DMS153 treated with DMSO at 0.1 percent for 48 hours (cell line): ENCODE results near the gene TMCC3.
A peak's percentile ranks its signal among the peaks of the same experiment; 100 is the strongest.

ENCODE experiments used
- DNase-seq: peaks from one replicate; lab custom pipeline; 2025; ENCODE audit not compliant: unreplicated experiment; lab: John Stamatoyannopoulos, UW

TMCC3 gene

DNA sequence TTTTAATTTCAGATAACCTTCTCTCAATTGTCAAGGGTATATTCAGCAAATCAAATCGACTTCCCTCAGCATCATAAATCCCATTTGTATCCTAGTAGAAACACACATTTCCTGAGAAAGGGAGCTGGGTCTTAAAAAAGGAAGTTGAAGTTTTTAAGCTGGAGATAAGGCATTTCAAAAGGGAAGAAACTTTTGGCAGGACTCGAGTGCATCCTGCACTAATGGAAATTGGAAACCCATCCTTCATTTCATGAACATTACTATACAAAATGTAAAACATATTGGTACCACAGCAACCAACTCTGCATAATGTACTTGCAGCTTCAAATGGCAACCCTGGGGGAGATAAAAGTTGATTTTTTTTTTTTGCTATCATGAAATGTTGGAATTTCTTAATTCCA lies 23.7 kb upstream of the TMCC3 start:
- no peak for DNase-seq

DNA sequence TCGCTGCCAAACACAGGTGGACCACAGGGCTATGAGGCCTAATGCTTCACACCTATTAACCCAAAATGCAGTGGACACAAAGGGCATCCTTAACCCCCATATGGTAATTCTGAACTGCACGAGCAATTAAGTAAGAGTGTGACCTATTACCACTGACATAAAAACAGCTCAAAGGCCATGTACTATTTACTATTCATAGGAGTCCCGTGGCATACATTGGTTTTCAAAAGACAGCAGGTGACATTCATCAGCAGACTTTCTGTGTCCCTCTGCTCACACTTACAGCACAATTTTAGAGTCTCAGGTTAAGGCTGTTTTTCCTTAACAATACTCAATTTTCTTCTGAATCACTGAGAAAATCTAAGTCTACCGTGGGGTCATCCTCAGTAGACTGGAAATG lies 23.1 kb upstream of the TMCC3 start:
- DNase-seq: no peak

DNA sequence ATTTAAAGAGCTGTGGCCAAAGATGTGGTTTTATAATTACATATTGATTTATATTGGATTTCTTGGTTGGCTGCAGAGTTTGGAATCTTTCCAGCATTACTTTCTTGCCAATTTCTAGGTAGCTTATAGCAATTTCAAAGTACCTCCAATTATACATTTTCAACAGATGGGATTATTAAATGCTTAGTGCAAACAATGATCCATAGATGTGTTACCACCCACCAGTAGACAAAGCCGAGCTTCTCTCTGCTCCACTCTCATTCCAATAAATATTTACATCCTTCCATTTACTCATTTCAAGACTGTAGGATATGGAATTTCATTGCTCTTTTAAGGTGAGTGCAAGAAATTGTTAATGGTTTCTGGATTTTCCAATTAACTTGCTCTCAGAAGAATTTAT lies 21.6 kb upstream of the TMCC3 start:
- no peak for DNase-seq

DNA sequence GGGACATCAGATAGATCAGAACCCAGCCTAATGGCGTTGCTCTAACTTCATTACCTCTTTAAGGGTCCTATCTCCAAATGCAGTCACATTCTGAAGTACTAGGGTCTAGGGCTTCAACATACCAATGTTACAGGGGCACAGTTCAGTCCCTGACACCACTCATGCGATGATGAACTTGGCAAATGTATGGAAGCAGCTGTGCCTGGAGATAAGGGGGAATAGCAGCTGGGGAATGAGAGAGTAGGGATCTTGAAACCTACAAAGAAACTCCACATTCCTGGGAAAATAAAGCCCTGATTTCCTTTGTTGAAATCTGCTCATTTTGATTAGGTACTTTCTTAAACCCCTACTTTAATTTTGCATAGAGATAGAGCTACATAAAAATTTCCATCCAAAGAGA lies 20.5 kb upstream of the TMCC3 start:
- no peak for DNase-seq

DNA sequence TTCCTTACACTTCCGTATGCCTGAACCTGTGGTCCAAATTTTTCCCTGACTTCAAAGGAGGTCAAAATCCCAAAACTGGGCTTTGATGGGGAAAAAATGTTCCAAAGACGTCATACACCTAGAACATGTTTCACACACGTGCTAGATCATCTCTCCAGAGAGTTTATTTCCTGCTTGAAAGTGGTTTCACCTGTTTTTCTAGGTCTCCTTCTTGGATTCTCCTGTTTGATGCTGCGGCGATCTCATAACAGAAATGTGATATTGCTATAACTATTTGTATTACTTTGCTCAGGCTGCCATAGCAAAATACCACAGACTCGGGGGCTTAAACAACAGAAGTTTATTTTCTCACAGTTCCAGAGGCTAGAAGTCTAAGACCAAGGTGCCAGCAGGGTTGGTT lies 19.7 kb upstream of the TMCC3 start:
- no peak for DNase-seq

DNA sequence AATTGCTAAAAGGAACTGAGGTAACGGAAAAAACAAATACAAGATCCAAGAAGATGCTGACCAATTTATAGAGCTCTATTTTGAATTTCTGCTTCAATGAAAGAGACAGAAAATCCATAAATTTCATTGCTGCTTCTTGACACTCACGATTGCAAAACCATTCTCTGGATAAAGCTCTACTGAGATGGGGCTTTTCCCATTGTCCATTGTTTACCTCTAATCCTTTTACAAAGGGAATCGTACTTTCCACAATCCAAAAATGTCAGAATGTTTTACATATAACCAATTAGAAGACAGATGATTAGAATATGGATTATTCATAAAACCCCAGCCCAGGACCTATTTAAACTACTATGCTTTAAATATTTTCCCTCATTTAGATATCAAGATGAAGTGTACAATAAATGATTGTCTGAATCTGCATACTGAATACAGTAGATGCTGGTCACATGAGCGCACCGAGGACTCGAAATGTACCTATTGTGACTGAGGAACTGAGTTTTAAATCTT lies 16.7 kb upstream of the TMCC3 start:
- DNase-seq: no peak

DNA sequence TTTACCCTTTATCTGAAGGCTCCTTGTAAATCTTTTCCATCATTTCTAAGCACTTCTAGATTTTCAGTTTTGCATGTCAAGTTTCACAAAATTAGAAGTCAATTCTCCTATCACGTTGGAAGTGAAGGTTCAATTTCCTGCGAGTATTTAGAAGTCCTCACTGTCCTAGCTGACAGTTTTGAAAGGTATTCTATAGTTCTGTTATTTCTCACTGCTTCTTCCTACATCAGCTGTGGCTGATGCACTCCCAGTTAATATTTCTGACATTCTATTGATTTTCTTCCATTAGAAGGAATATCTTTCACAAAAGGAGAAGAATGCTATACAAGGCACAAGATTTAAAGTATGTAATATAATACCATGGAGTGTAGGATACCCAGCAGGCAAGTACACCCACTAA lies 15.8 kb upstream of the TMCC3 start:
- no peak for DNase-seq

DNA sequence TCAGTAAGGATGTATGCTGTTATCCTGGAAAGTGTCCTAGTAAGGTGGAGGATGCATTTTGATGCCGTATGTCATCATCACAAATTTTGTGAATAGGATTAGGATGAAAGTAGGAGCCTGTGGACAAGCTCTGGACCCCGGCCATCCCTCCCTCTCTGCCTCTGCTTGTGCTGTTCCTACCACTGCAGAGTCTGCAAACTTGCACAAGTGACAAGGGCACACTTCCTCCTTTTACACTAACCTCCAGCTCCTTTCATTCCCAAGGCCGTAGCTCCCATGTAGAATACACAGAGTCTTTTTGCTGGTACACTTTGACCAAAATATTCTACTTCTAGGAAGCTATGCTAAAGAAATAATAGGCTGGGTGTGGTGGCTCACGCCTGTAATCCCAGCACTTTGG lies 13.3 kb upstream of the TMCC3 start:
- DNase-seq: no peak

DNA sequence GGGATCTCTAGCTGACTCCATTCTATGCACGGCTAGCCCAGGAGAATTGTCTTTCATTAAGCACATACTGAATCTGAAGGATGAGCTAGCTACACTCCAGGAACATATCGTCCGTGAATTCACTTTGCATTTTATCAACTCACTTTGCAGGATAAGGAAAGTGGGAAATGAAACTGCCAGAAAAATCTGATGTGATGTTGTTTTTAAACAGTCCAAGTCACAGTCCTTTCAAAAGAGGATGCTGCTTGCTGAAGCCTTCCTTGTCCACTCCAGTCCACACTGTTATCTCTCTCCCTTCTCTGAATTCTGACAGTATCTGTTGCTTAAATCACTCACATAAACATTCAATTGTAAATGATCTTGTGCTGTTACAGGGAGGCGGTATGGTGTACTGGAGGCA lies 12.7 kb upstream of the TMCC3 start:
- no peak for DNase-seq

DNA sequence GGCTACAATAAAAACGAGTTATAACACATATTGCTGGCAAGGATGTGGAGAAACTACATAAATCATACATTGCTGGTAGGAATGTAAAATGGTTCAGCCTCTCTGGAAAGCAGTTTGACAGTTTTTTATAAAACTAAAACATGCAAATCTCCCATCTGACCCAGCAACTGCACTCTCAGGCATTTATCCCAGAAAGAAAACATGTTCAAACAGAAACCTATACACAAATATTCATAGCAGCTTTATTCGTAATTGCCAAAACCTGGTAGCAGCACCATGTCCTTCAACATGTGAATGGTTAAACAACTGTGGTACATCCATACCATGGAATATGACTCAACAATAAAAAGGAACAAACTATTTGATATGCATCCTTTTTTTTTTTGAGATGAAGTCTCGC lies 10.1 kb upstream of the TMCC3 start:
- DNase-seq: no peak

DNA sequence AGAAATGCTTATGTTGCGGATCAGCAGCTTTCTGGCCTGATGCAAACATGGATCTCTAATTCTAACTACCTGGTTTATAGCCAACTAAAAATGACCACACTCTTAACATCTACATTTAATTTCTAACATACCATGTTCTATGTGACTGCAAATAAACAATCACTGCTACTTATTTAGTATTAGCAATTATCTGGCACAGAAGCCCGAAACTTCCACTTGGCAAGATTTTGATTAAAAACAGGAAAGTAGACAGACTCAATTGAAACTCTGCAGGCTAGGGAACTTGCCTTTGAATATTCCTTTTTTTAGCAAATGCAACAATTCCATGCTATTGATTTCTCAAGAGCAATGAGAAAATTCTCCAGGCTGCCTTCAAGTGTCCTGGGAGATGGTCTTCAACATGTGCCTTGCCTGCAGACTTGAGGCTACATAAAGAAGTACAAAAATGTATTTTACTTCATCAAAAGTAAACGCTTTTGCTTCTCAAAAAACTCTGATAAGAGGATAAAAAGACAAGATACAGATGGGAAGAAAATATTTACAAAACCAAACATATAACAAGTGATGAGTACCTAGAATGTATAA lies 9.1 kb upstream of the TMCC3 start:
- no peak for DNase-seq

DNA sequence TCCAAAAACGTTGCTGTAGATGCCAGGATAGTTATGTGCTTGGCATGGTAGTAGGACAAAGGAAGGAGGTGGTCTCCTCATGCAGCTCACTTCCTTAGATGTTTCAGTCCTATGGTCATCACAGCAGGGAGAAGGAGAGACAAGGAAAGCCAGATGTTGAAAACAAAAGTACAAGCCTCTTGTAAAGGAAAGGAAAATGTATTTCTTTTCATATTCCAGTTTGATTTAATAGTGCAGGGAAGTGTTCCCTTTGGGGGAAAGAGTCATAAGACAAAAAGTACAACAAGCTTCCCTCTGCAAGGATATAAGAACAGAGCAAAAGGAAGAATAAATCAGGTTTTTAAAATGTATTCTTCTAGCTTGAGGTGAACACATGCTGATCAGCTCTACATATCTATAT lies 8.6 kb upstream of the TMCC3 start:
- DNase-seq: no peak

DNA sequence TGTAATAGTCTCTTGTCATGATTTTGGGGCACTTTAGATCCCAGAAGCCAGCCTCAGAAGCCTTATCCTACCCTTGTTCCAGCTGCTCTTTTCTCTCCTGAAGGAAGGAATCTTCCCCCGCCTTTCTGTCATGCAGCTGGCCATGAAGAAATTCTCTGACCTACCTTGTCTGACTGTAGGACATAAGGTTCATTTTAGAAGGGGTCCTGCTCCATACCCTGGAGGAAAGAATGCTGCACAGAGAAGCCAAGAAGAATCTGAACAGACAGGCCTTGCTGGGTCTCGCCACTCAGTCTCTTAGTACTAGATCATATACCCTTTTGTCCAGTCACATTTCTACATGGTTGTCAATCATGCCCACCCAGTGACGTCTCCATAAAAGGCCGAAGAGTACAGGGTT lies 6.2 kb upstream of the TMCC3 start:
- no peak for DNase-seq

DNA sequence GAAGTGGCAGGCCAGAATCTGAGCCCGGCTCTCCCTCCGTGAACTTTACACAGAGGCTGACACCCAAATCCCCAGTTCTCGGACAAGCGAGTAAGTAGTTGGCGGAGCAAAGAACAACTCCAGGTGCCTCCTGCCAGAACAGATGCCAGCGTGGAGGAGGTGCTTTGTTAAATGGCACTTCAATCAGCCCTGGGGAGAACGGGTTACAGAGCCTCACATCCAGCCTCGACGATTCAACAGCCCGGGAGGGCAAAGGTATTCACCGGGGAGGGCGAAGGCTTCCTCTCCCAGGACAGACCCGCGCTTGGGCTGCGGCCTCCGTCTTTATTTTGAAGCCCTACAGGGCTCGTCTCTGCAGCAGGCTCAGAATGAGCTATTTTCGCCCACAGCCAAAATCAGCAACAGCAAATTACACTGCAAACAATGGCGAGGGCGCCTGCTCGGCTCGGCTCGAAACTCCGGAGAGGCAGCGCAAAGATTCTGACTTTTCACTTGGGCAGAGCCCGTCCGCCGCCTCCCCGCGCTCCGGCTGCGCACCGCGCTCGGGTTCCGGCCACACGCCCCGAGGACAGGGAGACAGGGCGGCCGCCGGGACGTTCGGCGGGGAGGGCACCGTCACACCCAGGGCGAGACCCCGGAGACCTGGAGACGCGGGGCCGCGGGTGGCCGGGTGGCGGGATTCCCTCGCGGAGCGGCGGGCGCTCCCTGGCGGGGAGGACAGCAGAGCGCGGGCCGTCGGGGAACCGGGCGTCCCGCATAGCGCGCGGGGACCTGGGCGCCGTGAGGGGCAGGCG lies 811 bp downstream of the TMCC3 start:
- peak; percentile 12 for DNase-seq

DNA sequence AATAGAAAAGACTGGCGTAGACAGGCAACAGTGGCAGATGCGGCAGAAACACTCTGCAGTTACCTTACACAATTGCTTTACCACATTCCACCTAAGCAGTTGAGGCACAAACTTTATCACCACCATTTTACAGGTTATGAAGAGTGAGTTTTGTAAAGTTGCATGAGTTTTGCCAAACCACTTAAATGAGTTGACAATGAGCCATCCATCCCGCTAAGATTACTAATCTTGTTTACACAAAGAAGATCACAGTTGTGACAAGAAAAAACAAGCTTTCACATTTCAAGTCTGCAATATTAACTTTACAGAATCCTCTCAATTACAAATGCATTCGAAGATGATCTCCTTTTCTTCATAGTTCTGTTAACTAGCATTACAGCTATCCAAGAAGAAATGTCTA lies 1.8 kb downstream of the TMCC3 start:
- DNase-seq: no peak

DNA sequence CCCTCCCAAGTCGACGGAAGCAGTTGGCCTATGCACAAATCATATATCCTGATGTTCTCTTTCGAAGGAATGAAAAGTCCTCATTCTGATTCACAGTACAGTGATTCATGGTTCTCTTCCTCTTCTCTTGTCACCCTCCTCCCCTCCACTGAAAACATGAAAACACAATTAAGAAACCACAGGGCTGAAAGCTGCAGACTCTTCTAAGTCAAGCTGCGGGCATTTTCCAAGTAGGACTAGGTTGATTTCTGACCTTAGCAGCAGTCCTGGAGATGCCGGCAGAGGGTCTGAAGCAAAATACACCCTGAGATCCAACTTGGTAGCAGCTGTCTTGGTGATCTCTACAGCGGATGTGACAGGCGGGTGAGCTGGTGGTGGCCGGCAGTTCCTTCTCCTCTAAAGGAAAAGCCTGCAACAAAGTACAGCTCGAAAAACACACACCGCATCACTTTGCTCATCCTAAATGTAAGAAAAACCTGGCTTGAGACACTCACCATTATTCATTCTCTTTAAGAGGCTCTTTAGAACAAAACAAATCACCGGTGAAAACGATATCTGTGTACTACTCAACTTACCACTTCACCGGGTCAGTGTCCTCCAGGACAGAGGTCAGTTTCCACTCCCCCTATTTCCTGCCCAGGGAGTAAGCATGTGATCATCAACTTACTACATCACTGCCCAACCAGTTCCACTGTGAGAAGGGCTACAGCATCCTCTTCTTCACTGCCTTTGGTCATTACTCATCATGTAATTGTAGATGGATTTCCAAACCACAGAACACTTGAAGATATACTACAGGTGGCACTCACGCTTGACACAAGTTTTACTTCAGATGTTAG lies 6.0 kb downstream of the TMCC3 start:
- DNase-seq: no peak

DNA sequence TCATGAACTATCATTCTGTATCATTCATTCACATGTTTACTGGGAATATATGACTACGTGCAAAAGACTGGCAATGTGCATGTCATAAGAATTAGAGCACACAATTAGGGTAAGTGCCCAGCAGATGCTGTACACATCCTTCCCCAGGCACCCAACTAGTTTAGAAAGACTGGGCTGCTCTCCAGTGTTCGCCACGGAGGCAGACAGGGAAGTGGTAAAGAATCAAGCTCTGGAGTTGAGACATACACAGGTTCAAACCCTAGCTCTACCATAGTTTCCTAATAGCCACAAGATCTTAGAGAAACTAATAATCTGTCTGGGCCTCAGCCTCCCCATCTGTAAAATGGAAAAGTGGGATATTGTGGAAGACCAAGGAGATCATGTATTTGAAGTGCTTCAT lies 6.8 kb downstream of the TMCC3 start:
- no peak for DNase-seq

DNA sequence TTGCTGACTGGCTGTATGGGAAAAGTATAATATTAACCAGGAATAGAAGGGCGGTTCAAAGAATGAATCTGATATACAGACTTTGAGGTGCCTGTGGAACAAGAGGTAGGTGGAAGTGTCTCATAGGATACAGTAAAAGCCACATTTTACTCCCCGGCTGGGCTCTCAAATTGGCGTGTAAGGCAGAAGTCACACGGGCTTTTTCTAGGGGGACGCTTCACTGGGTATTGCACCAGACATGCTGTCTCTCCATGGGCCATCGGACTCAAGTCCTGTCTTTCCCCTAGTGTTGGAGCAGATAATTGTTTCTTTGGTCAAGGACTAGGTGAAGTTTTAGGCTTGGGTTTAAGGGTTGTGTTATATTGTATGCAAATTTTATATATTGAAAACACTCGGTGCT lies 9.1 kb downstream of the TMCC3 start:
- DNase-seq: no peak

DNA sequence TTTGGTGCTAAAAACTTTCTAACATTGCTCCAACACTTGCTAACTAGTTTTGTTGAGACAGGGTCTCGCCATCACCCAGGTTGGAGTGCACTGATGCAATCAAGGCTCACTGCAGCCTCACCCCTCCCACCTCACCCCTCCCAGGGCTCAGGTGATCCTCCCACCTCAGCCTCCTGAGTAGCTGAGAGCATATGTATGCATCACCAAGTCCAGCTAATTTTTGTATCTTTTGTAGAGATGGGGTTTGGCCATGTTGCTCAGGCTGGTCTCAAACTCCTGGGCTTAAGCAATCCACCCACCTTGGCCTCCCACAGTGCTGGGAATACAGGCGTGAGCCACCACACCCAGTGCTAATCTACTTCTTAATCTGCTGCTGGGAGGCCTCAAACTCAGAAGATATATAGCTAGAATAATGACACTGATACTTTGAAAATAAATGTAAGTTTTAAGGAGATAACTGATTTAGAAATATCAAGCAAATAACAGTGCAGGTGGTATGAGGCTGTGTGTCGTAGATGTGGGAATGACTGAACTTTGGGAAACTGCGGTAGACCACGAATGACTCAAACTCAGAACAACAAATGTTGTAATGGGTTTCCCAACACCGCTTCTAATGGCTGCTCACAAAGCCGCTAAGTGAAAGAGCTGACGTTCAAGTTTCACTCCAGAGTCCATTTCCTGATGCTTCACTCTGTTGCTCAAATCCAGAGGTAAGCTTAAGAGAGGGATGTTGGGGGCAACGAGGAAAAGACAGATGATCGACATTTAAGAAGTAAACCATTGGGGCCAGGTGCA lies 10.0 kb downstream of the TMCC3 start:
- DNase-seq: no peak

DNA sequence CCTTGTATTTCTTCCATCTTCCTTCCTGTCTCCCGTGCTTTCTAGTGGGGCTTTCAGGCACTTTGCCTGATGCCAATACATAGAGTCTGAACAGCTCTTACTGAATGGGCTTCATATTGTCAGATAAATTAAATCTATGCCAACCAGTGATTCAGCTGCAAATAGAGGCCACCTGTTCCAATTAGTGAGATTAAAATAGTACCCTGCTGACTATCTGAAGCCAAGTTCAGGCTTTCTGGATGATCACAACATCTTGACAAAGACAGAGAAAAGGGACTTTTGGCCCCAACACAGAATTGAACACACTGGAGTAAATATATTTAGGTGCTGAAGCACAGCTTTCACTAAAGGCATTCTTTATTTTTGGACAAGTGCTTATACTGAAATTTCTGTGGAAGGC lies 11.8 kb downstream of the TMCC3 start:
- no peak for DNase-seq
